ENCODE data around the gene HEATR9.

GRCh38 chr17:35809855-35810461 lies 58.7 kb downstream of the HEATR9 start:
- TF ChIP-seq SUZ12 (IDR thresholded peaks at IDR 0.05; ENCODE audit: extremely low read depth, insufficient read depth, insufficient read length) (no peak), ZNF274 (IDR thresholded peaks at IDR 0.05; ENCODE audit: low read depth, low read length) (no peak), YY1 (IDR thresholded peaks at IDR 0.05; ENCODE audit: insufficient read depth, insufficient read length) (no peak)
